ENCODE data around the gene PRSS22.
"Not testable (repeated sequence)": the region's sequence is repeated elsewhere in the genome, so short reads cannot be mapped to it uniquely, and the experiment has no call there.

Gene PRSS22

GRCh38 chr16:2857451-2858244 lies at the start of gene PRSS22:
PRSS22 (minus strand) TSS chr16:2858170; CDS start chr16:2858104, 66 bp downstream.
- FAIRE-seq = no peak

GRCh38 chr16:2907084-2907753 lies 49.2 kb upstream of the PRSS22 start:
- FAIRE-seq = not testable (repeated sequence)

- no peak for FAIRE-seq
These were observed 48.0 kb upstream of the PRSS22 start for GRCh38 chr16:2905988-2906387.

- FAIRE-seq = peak; percentile 97
These were observed 47.4 kb upstream of the PRSS22 start for GRCh38 chr16:2905241-2905987.

GRCh38 chr16:2904922-2905240 lies 46.9 kb upstream of the PRSS22 start:
- FAIRE-seq = no peak

- FAIRE-seq = peak; percentile 67
These were observed 46.3 kb upstream of the PRSS22 start for GRCh38 chr16:2904100-2904921.

- no peak for FAIRE-seq
These were observed 44.6 kb upstream of the PRSS22 start for GRCh38 chr16:2902337-2903130.

GRCh38 chr16:2900526-2901075 lies 42.6 kb upstream of the PRSS22 start:
- FAIRE-seq = no peak

- FAIRE-seq = no peak
These were observed 41.6 kb upstream of the PRSS22 start for GRCh38 chr16:2899564-2900072.

GRCh38 chr16:2898831-2899563 lies 41.0 kb upstream of the PRSS22 start:
- FAIRE-seq = no peak

- FAIRE-seq = no peak
These were observed 39.1 kb upstream of the PRSS22 start for GRCh38 chr16:2897110-2897509.

- no peak for FAIRE-seq
These were observed 38.6 kb upstream of the PRSS22 start for GRCh38 chr16:2896480-2897010.

- no peak for FAIRE-seq
These were observed 37.8 kb upstream of the PRSS22 start for GRCh38 chr16:2895813-2896212.

GRCh38 chr16:2894231-2894630 lies 36.3 kb upstream of the PRSS22 start:
- FAIRE-seq = no peak

GRCh38 chr16:2884041-2884451 lies 26.1 kb upstream of the PRSS22 start:
- no peak for FAIRE-seq

GRCh38 chr16:2883458-2883908 lies 25.5 kb upstream of the PRSS22 start:
- no peak for FAIRE-seq

GRCh38 chr16:2882650-2883457 lies 24.9 kb upstream of the PRSS22 start, which contains the start of gene FLYWCH2:
FLYWCH2 (plus strand) TSS chr16:2883215; CDS start chr16:2896450, 13,235 bp downstream.
- FAIRE-seq = peak; percentile 97

- no peak for FAIRE-seq
These were observed 24.0 kb upstream of the PRSS22 start for GRCh38 chr16:2881783-2882649.

Data from A204.1 (cell line).